Activated CD8-positive, alpha-beta memory T cell treated with anti-CD3 and anti-CD28 coated beads for 36 hours (primary cell): Measurements from ENCODE around the gene CRTC1. TPM values are rescaled to one million over a fixed set of nuclear protein-coding genes. Genes with fewer than 3 reads are reported as not detected.

Experiments
- CTCF ChIA-PET: fragments of 350-600 bp; sonication (Branson Sonifier 250); formaldehyde crosslinking; loops from one replicate; lab custom pipeline; 2021; ENCODE audit warnings: antibody characterized with exemption; lab: Charles Lee
- POLR2A ChIA-PET: fragments of 350-600 bp; sonication (Branson Sonifier 250); formaldehyde crosslinking; loops from one replicate; lab custom pipeline; 2021; ENCODE audit warnings: antibody characterized with exemption; lab: Charles Lee
- total RNA-seq, 2 experiments: library from RNA; stranded (reverse); gene quantifications; one replicate each; pipeline ENCODE4 v1.2.3, GENCODE V29; 2021

Gene CRTC1
- total RNA-seq, 2 experiments from 2014 or later, result 5.0 to 5.5 TPM

- ChIA-PET CTCF (no interaction called here), POLR2A (no interaction called here)
These were observed 76.0 kb downstream of the CRTC1 start for GRCh38 chr19:18759304-18759994.

- POLR2A ChIA-PET, result no interaction called here
- CTCF ChIA-PET, result no interaction called here
These were observed 76.5 kb downstream of the CRTC1 start for GRCh38 chr19:18759995-18760426.

GRCh38 chr19:18760440-18761383, 77.2 kb downstream of the CRTC1 start:
- POLR2A ChIA-PET, result no interaction called here
- CTCF ChIA-PET, result interaction anchor here (0.5 kb wide), 1 partner anchor 137 kb away, joined by 4 read pairs; no protein-coding TSS in a partner anchor

GRCh38 chr19:18761531-18762110, 78.1 kb downstream of the CRTC1 start:
- CTCF ChIA-PET, result interaction anchor here (1.3 kb wide), 1 partner anchor 167 kb away, joined by 3 read pairs; no protein-coding TSS in a partner anchor

GRCh38 chr19:18762125-18763023, 78.9 kb downstream of the CRTC1 start:
- ChIA-PET CTCF (interaction anchor here (1.3 kb wide), 1 partner anchor 168 kb away, joined by 3 read pairs; no protein-coding TSS in a partner anchor), POLR2A (no interaction called here)

More at GRCh38 chr19:18761531-18762110, 78.1 kb downstream of the CRTC1 start:
- POLR2A ChIA-PET, result no interaction called here

GRCh38 chr19:18763674-18764590, 80.5 kb downstream of the CRTC1 start:
- ChIA-PET POLR2A (no interaction called here), CTCF (no interaction called here)

GRCh38 chr19:18764591-18765051, 81.1 kb downstream of the CRTC1 start:
- CTCF ChIA-PET, result no interaction called here
- POLR2A ChIA-PET, result no interaction called here

GRCh38 chr19:18765224-18765623, 81.7 kb downstream of the CRTC1 start:
- ChIA-PET CTCF (no interaction called here), POLR2A (no interaction called here)

- POLR2A ChIA-PET, result interaction anchor here (0.5 kb wide), 1 partner anchor 716 kb away, joined by 13 read pairs; no protein-coding TSS in a partner anchor
- CTCF ChIA-PET, result interaction anchor here (0.5 kb wide), 1 partner anchor 1463 kb away, joined by 3 read pairs; no protein-coding TSS in a partner anchor
These were observed 84.7 kb downstream of the CRTC1 start for GRCh38 chr19:18768046-18768771.

GRCh38 chr19:18768997-18769891, 85.8 kb downstream of the CRTC1 start:
- ChIA-PET POLR2A (no interaction called here), CTCF (no interaction called here)

- CTCF ChIA-PET, result no interaction called here
- POLR2A ChIA-PET, result no interaction called here
These were observed 86.6 kb downstream of the CRTC1 start for GRCh38 chr19:18769989-18770528.

- POLR2A ChIA-PET, result no interaction called here
These were observed 87.3 kb downstream of the CRTC1 start for GRCh38 chr19:18770663-18771327.

GRCh38 chr19:18771328-18772242, 88.1 kb downstream of the CRTC1 start:
- ChIA-PET POLR2A (no interaction called here), CTCF (interaction anchor here (1.8 kb wide), 1 partner anchor 96 kb away, joined by 4 read pairs; no protein-coding TSS in a partner anchor)

More at GRCh38 chr19:18770663-18771327, 87.3 kb downstream of the CRTC1 start:
- CTCF ChIA-PET, result interaction anchor here (1.8 kb wide), 1 partner anchor 97 kb away, joined by 4 read pairs; no protein-coding TSS in a partner anchor
